GM18517 (cell line): ENCODE data around the gene CCNQ.

ENCODE experiments used
- ATAC-seq: cut with Tn5 transposase; IDR thresholded peaks from one replicate; pipeline ENCODE4 v1.9.1; 2021; ENCODE audit warnings: mild to moderate bottlenecking, moderate library complexity; ENCODE audit not compliant: unreplicated experiment

Gene CCNQ

GRCh38 chrX:153599192-153600031 lies 473 bp upstream of the CCNQ start:
- peak; percentile 60 for ATAC-seq

- ATAC-seq: no peak
Observed at GRCh38 chrX:153596981-153597750, 1.8 kb downstream of the CCNQ start.

- ATAC-seq: no peak
Observed at GRCh38 chrX:153595859-153596857, 2.8 kb downstream of the CCNQ start.

- no peak for ATAC-seq
Observed at GRCh38 chrX:153595387-153595786, 3.6 kb downstream of the CCNQ start.

- no peak for ATAC-seq
Observed at GRCh38 chrX:153593811-153594500, 5.0 kb downstream of the CCNQ start.

GRCh38 chrX:153592966-153593688 lies 5.8 kb downstream of the CCNQ start:
- ATAC-seq: no peak

- ATAC-seq: no peak
Observed at GRCh38 chrX:153592091-153592833, 6.7 kb downstream of the CCNQ start.

GRCh38 chrX:153590961-153591956 lies 7.7 kb downstream of the CCNQ start:
- no peak for ATAC-seq

- ATAC-seq: no peak
Observed at GRCh38 chrX:153588782-153589446, 10.0 kb downstream of the CCNQ start.

GRCh38 chrX:153588021-153588781 lies 10.7 kb downstream of the CCNQ start:
- ATAC-seq: no peak

GRCh38 chrX:153587342-153587741 lies 11.6 kb downstream of the CCNQ start:
- no peak for ATAC-seq

GRCh38 chrX:153585827-153586226 lies 13.1 kb downstream of the CCNQ start:
- no peak for ATAC-seq

- no peak for ATAC-seq
Observed at GRCh38 chrX:153583433-153583832, 15.5 kb downstream of the CCNQ start.

GRCh38 chrX:153582896-153583295 lies 16.0 kb downstream of the CCNQ start:
- peak; percentile 98 for ATAC-seq

GRCh38 chrX:153580700-153581386 lies 18.1 kb downstream of the CCNQ start:
- ATAC-seq: no peak

GRCh38 chrX:153578889-153579288 lies 20.1 kb downstream of the CCNQ start:
- no peak for ATAC-seq
